RWPE1 (cell line): Measurements from ENCODE around the gene IGFN1.

ENCODE experiments used
- CTCF ChIA-PET: fragments of 350-600 bp; sonication (Branson Sonifier 250); formaldehyde crosslinking; extraction: SDS; loops from one replicate; lab custom pipeline; 2021; lab: Yijun Ruan, JAX
- POLR2A ChIA-PET: fragments of 400-600 bp; formaldehyde crosslinking; extraction: SDS; loops from one replicate; lab custom pipeline; 2020; ENCODE audit warnings: antibody characterized with exemption; ENCODE audit not compliant: low non-redundant PET; lab: Yijun Ruan, JAX
- DNase-seq: peaks from one replicate; pipeline ENCODE4 v3.0.0; 2012; ENCODE audit warnings: low spot score
- H3K27ac ChIP-seq: fragments of 450-650 bp; 2 replicates; pipeline ENCODE4 v1.5.1; 2017
- TF ChIP-seq, protein P1 (sequence below): fragments of 450-650 bp; conservative IDR thresholded peaks from 2 replicates; pipeline ENCODE4 v1.5.1; 2017; ENCODE audit warnings: low read depth, mild to moderate bottlenecking

The IGFN1 gene

DNA sequence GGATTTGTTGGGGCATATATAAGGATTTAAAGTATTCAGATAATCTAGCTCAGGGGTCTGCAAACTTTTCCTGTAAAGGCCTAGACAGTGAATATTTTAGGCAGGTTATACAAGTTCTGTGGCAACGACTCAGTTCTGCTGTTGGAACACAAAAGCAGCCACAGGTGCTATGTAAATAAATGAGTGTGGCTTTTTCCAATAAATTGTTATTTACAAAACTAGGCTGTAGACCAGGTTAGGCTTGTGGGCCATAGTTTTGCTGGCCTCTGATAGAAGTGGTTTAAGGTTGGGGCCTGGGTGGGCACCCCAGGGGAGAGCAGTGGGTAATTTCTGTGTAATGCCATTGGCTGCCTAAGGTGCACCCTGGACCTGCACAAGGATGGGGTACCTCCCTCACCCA is 16.9 kb upstream of the IGFN1 start:
- CTCF ChIA-PET, result no interaction called here
- no peak overlapping the region for H3K27ac ChIP-seq
- POLR2A ChIA-PET, result no interaction called here
- TF ChIP-seq, protein P1, sequence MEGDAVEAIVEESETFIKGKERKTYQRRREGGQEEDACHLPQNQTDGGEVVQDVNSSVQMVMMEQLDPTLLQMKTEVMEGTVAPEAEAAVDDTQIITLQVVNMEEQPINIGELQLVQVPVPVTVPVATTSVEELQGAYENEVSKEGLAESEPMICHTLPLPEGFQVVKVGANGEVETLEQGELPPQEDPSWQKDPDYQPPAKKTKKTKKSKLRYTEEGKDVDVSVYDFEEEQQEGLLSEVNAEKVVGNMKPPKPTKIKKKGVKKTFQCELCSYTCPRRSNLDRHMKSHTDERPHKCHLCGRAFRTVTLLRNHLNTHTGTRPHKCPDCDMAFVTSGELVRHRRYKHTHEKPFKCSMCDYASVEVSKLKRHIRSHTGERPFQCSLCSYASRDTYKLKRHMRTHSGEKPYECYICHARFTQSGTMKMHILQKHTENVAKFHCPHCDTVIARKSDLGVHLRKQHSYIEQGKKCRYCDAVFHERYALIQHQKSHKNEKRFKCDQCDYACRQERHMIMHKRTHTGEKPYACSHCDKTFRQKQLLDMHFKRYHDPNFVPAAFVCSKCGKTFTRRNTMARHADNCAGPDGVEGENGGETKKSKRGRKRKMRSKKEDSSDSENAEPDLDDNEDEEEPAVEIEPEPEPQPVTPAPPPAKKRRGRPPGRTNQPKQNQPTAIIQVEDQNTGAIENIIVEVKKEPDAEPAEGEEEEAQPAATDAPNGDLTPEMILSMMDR, result no peak
- DNase-seq, result no peak

DNA sequence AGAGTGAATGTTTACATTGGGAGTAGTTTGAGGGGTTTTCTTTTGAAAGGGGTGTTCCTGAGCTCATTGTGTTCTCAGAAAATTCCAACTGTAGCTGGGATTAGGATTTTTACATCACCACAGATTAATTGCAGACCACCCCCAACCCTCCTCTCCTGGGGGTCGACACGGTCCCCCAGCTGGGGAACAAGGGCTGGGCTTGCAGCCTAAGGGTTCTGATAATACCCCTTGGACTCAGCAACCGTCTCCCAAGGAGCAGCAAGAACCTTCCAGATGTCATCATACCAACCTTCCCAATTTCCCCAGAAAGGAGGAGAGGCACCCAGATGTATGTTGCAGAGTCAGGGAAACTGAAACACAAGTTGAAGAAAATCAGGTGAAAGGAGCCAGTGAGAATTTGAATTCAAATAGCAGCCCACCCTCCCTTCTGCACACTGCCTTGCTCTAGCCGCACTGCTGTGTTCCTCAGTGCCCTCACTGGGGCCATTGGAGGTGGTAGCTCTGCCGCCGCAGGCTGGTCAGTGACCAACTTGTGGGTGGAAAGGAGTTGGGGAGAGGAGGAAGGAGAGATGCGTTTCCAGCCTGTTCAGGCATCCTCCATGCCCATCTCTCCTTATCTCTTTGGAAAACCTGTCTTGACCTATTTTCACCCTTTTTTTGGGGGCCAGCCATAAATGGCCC is 14.7 kb upstream of the IGFN1 start:
- TF ChIP-seq, protein P1, result no peak
- no peak overlapping the region for H3K27ac ChIP-seq
- CTCF ChIA-PET, result interaction anchor here (0.6 to 1.7 kb wide), 7 partner anchors 9 to 257 kb away, joined by 3 to 5 read pairs (median 3); no protein-coding TSS in a partner anchor
- POLR2A ChIA-PET, result no interaction called here
- DNase-seq, result no peak

DNA sequence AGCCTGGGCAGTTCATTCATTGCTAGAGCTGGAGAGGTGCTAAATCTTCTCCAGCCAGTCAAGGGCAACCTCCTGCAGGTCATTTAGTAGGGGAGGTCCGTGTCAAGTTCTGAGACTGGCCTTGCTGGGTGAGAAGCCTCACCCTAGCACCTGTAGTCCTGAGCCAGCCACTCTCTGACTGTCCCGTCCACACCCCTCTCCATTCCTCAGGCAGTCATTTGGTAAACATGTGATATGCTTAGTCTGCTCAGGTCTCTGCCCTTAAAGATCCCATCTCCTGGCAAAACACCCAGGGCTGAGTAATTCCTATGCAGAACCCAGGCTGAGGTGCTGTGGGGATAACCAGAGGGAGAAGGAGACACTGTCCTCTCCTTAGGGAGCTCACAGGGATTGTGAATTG is 13.7 kb upstream of the IGFN1 start:
- CTCF ChIA-PET, result interaction anchor here (0.5 to 1.7 kb wide), 6 partner anchors 8 to 1994 kb away, joined by 3 to 5 read pairs (median 4); no protein-coding TSS in a partner anchor
- TF ChIP-seq, protein P1, result no peak
- peak; percentile 80 for DNase-seq
- POLR2A ChIA-PET, result no interaction called here
- no peak overlapping the region for H3K27ac ChIP-seq

DNA sequence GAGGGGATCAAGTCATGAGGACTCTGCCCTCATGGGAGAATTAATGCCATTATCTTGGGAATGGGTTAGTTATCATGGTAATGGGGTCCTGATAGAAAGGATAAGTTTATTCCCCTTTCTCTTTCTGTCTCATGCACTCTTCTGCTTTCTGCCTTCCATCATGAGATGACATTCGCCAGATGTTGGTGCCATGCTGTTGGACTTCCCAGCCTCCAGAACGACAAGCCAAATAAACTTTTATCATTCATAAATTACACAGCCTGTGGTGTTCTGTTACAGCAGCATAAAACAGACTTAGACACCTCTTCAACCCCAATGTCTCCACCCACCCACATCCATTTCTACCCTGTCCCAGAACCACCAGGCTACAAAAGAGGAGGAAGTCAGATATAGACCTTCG is 11.9 kb upstream of the IGFN1 start:
- TF ChIP-seq, protein P1, result no peak
- H3K27ac ChIP-seq, result no peak overlapping the region
- no peak for DNase-seq
- ChIA-PET CTCF (interaction anchor here (0.5 to 0.9 kb wide), 2 partner anchors 36 to 75 kb away, joined by 3 read pairs; no protein-coding TSS in a partner anchor), POLR2A (no interaction called here)

DNA sequence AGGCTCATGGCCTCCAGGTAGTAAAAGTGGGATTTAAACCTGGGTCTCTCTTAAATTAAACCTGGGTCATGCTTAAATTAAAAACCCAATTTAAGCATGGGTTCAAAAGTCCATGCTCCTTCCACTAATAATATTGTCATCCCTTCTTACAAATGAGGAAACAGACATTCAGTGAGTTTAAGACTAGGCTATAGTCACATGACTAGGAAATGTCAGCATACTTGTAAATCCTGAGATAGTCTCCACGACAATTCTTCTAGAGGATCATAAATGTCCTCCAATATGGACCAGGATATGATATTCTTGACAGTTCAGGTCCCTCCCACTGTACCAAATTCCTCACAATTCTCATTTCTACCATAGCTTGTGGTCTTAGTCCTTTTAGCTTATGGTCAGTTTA is 10.5 kb upstream of the IGFN1 start:
- no peak overlapping the region for H3K27ac ChIP-seq
- TF ChIP-seq, protein P1, result no peak
- no peak for DNase-seq
- POLR2A ChIA-PET, result no interaction called here
- CTCF ChIA-PET, result interaction anchor here (0.7 kb wide), 1 partner anchor 16 kb away, joined by 3 read pairs; no protein-coding TSS in a partner anchor

DNA sequence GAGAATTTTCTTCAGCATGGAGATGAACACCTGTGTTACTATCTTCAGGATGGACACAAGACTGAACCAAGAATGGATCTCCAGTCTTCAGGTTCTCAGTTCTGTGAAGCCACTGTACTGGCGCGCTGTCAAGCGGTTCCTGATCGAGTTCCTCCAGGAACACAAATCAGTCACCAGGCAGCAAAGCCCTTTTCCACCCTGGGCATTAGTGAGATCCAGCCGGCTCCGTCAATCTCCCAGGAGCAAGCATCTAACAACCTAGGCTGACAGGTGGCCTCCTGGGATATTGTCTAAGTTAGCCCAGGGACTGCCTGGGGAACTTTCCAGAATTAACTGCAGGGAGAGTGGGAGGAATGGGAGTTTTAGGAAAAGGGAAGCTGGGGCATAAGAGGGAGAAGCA is 9.7 kb upstream of the IGFN1 start:
- DNase-seq, result no peak
- TF ChIP-seq, protein P1, result no peak
- no peak overlapping the region for H3K27ac ChIP-seq
- CTCF ChIA-PET, result interaction anchor here (0.7 kb wide), 1 partner anchor 16 kb away, joined by 3 read pairs; no protein-coding TSS in a partner anchor
- POLR2A ChIA-PET, result no interaction called here
